Body of pancreas (tissue), 4 donors: ENCODE data around the gene ARHGEF19.

Source experiments
- CTCF ChIP-seq, 7 experiments: fragments of 450-650 bp in 4 of 7; fragments of 200-600 bp in 3 of 7; sonication (generic) in 3 of 7; IDR thresholded peaks; one replicate each; pipeline ENCODE4 v1.5.1; 2016 to 2019; ENCODE audit warnings: antibody characterized with exemption in 7 of 7
- POLR2A ChIP-seq, 3 donors: fragments of 450-650 bp; IDR thresholded peaks; one replicate each; pipeline ENCODE4 v1.6.1; 2016; ENCODE audit warnings: antibody characterized with exemption in 3 of 3, mild to moderate bottlenecking in 2 of 3

- TF ChIP-seq CTCF (IDR thresholded peaks at IDR 0.05) (no peak), POLR2A (IDR thresholded peaks at IDR 0.05) (no peak)
These were observed 21.1 kb downstream of the ARHGEF19 start for GRCh38 chr1:16191309-16191708.
